ENCODE measurements around the gene CFAP70.

DNA sequence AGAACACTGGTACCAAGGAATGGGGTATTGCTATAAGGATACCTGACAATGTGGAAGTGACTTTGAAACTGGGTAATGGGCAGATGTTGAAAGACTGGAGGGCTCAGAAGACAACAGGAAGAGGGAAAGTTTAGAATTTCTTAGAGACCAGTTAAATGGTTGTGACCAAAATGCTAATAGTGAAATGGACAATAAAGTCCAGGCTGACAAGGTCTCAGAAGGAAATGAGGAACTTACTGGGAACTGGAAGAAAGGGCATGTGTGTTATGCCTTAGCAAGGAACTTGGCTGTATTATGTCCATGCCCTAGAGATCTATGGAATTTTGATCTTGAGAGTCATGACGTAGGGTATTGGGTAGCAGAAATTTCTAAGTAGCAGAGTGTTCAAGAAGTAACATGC, 152.8 kb downstream of the CFAP70 start:
- TF ChIP-seq, protein P1, sequence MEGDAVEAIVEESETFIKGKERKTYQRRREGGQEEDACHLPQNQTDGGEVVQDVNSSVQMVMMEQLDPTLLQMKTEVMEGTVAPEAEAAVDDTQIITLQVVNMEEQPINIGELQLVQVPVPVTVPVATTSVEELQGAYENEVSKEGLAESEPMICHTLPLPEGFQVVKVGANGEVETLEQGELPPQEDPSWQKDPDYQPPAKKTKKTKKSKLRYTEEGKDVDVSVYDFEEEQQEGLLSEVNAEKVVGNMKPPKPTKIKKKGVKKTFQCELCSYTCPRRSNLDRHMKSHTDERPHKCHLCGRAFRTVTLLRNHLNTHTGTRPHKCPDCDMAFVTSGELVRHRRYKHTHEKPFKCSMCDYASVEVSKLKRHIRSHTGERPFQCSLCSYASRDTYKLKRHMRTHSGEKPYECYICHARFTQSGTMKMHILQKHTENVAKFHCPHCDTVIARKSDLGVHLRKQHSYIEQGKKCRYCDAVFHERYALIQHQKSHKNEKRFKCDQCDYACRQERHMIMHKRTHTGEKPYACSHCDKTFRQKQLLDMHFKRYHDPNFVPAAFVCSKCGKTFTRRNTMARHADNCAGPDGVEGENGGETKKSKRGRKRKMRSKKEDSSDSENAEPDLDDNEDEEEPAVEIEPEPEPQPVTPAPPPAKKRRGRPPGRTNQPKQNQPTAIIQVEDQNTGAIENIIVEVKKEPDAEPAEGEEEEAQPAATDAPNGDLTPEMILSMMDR (conservative IDR thresholded peaks at IDR 0.05 in 1 of 2, IDR thresholded peaks at IDR 0.05 in 1 of 2; ENCODE audit: extremely low read depth in 1 of 2, insufficient read depth in 1 of 2, low read depth in 1 of 2, low read length in 2 of 2): no peak
- no peak for TF ChIP-seq EZH2 (IDR thresholded peaks at IDR 0.05; ENCODE audit: borderline replicate concordance, low read length)
